GM12878 (cell line): ENCODE measurements around the gene VEGFB. TPM values are rescaled to one million over a fixed set of nuclear protein-coding genes. Genes with fewer than 3 reads are reported as not detected.
A peak's percentile ranks its signal among the peaks of the same experiment; 100 is the strongest.

Source experiments
- ATAC-seq: fragments of 200-7000 bp; cut with Tn5 transposase; 3 replicates; pipeline ENCODE4 v1.9.1; 2020; ENCODE audit warnings: mild to moderate bottlenecking, moderate library complexity
- BruUV-seq: library from RNA; stranded (reverse); fragments of 400-500 nt; replicated peaks from 2 replicates; lab custom pipeline; 2021; lab: Mats Ljungman, UMichigan
- CTCF ChIA-PET: fragments of 300-600 bp; sonication (Branson Sonifier 250); formaldehyde crosslinking; extraction: SDS; loops from one replicate; lab custom pipeline; 2021; ENCODE audit warnings: inconsistent platforms; lab: Yijun Ruan, JAX
- POLR2A ChIA-PET: fragments of 350-600 bp; formaldehyde crosslinking; extraction: SDS; loops from one replicate; lab custom pipeline; 2021; ENCODE audit warnings: inconsistent platforms; lab: Charles Lee
- RAD21 ChIA-PET: fragments of 300-600 bp; sonication (Branson Sonifier 250); formaldehyde crosslinking; loops from one replicate; lab custom pipeline; 2023; ENCODE audit warnings: antibody characterized with exemption; ENCODE audit not compliant: unreplicated experiment; lab: Charles Lee
- SMC1A ChIA-PET: fragments of 300-600 bp; sonication (Branson Sonifier 250); formaldehyde crosslinking; loops from one replicate; lab custom pipeline; 2023; ENCODE audit not compliant: unreplicated experiment, uncharacterized antibody; lab: Charles Lee
- DNase-seq: peaks from one replicate; pipeline ENCODE4 v3.0.0-alpha.2; 2011; ENCODE audit warnings: low read depth, low spot score
- FAIRE-seq: peaks from 3 replicates; lab custom pipeline; 2011; peaks lifted over from hg19 to GRCh38; lab: Jason Lieb, UNC
- H2AFZ ChIP-seq: 2 replicates; pipeline ENCODE4 v1.6.0; 2011; ENCODE audit warnings: low read depth, low read length, control low read depth; ENCODE audit not compliant: control insufficient read depth
- H3K27ac ChIP-seq: 2 replicates; pipeline ENCODE4 v1.5.1; 2011; ENCODE audit warnings: control low read depth; ENCODE audit not compliant: control insufficient read depth, insufficient read depth
- H3K27me3 ChIP-seq, 2 experiments: replicated peaks in 1 of 2; 2 replicates each; pipeline versions ENCODE4 v1.6.0 to v1.6.1; 2011; ENCODE audit warnings: low read length in 1 of 2; ENCODE audit not compliant: control insufficient read depth in 2 of 2, insufficient read depth in 2 of 2
- H3K36me3 ChIP-seq, 2 experiments: 2 replicates each; pipeline ENCODE4 v1.5.1; 2011; ENCODE audit warnings: low read length in 1 of 2; ENCODE audit not compliant: control insufficient read depth in 2 of 2, insufficient read depth in 2 of 2
- H3K4me1 ChIP-seq: 2 replicates; pipeline ENCODE4 v1.6.1; 2011; ENCODE audit warnings: mild to moderate bottlenecking, low read length, moderate library complexity, mixed read lengths; ENCODE audit not compliant: control insufficient read depth, insufficient read depth
- H3K4me2 ChIP-seq: 2 replicates; pipeline ENCODE4 v1.6.0; 2011; ENCODE audit warnings: control low read depth; ENCODE audit not compliant: control insufficient read depth, insufficient read depth
- H3K4me3 ChIP-seq: fragments of 200-600 bp; sonication (generic); 2 replicates; pipeline ENCODE4 v1.5.1; 2016
- H3K79me2 ChIP-seq: 2 replicates; pipeline ENCODE4 v1.6.0; 2011; ENCODE audit warnings: low read length; ENCODE audit not compliant: control insufficient read depth, insufficient read depth
- H3K9ac ChIP-seq: 2 replicates; pipeline ENCODE4 v1.8.0; 2011; ENCODE audit warnings: low read length, control low read depth, mixed read lengths; ENCODE audit not compliant: control insufficient read depth, insufficient read depth
- H3K9me3 ChIP-seq: replicated peaks from 3 replicates; pipeline ENCODE4 v1.5.1; 2011; ENCODE audit warnings: mild to moderate bottlenecking, low read length; ENCODE audit not compliant: control insufficient read depth, insufficient read depth
- H4K20me1 ChIP-seq: 2 replicates; pipeline ENCODE4 v1.6.0; 2011; ENCODE audit not compliant: control insufficient read depth, insufficient read depth
- BCL11A ChIP-seq: IDR thresholded peaks from 2 replicates; pipeline ENCODE4 v1.6.1; 2011; ENCODE audit warnings: low read depth, low read length
- BRCA1 ChIP-seq: IDR thresholded peaks from 2 replicates; pipeline ENCODE4 v1.6.1; 2011; ENCODE audit warnings: low read depth, low read length, improper control_type of control experiment
- CHD1 ChIP-seq: IDR thresholded peaks from 2 replicates; pipeline ENCODE4 v1.6.1; 2012; ENCODE audit warnings: low read depth, low read length, improper control_type of control experiment
- ESRRA ChIP-seq: IDR thresholded peaks from 2 replicates; pipeline ENCODE4 v1.6.1; 2012; ENCODE audit warnings: mild to moderate bottlenecking, low read length, improper control_type of control experiment
- HCFC1 ChIP-seq: fragments of 150-350 bp; IDR thresholded peaks from 2 replicates; pipeline ENCODE4 v1.6.1; 2014; ENCODE audit warnings: low read length
- IKZF1 ChIP-seq: fragments of 450-650 bp; conservative IDR thresholded peaks from 2 replicates; pipeline ENCODE4 v1.6.1; 2017; ENCODE audit warnings: antibody characterized with exemption, mild to moderate bottlenecking
- JUNB ChIP-seq: IDR thresholded peaks from 2 replicates; pipeline ENCODE4 v1.6.1; 2016; ENCODE audit warnings: antibody characterized with exemption, mild to moderate bottlenecking
- LARP7 ChIP-seq: fragments of 450-650 bp; IDR thresholded peaks from 2 replicates; pipeline ENCODE4 v1.6.1; 2017; ENCODE audit warnings: mild to moderate bottlenecking
- NR2C2 ChIP-seq: IDR thresholded peaks from 2 replicates; pipeline ENCODE4 v1.6.1; 2011; ENCODE audit warnings: borderline replicate concordance, low read depth; ENCODE audit not compliant: control insufficient read depth, insufficient read length
- PAX5 ChIP-seq: IDR thresholded peaks from 2 replicates; pipeline ENCODE4 v1.6.1; 2011; ENCODE audit warnings: low read depth, low read length, borderline replicate concordance
- PML ChIP-seq: IDR thresholded peaks from 2 replicates; pipeline ENCODE4 v1.6.1; 2012; ENCODE audit warnings: low read length, inconsistent platforms
- POLR2A ChIP-seq: IDR thresholded peaks from 2 replicates; pipeline ENCODE4 v1.6.1; 2011; ENCODE audit warnings: low read depth, mild to moderate bottlenecking, low read length
- SP1 ChIP-seq: IDR thresholded peaks from one replicate; pipeline ENCODE4 v1.6.1; 2011; ENCODE audit warnings: low read depth, low read length
- SPI1 ChIP-seq: IDR thresholded peaks from 2 replicates; pipeline ENCODE4 v1.6.1; 2011; ENCODE audit warnings: low read depth, mild to moderate bottlenecking, low read length, moderate library complexity, borderline replicate concordance; ENCODE audit not compliant: insufficient read depth
- TAF1 ChIP-seq: IDR thresholded peaks from 2 replicates; pipeline ENCODE4 v1.6.1; 2011; ENCODE audit warnings: mild to moderate bottlenecking, low read depth, low read length, borderline replicate concordance
- TBL1XR1 ChIP-seq: IDR thresholded peaks from 2 replicates; pipeline ENCODE4 v1.6.1; 2012; ENCODE audit warnings: low read depth, low read length, improper control_type of control experiment
- ZBTB11 ChIP-seq: fragments of 450-650 bp; formaldehyde crosslinking; IDR thresholded peaks from 2 replicates; pipeline ENCODE4 v1.5.0; 2022; ENCODE audit warnings: mild to moderate bottlenecking, missing genetic modification characterization
- ZBTB33 ChIP-seq: fragments of 450-650 bp; IDR thresholded peaks from 2 replicates; pipeline ENCODE4 v1.6.1; 2017; ENCODE audit warnings: mild to moderate bottlenecking
- WGBS: methylation state at CpG from one replicate; pipeline ENCODE4 v1.1.6; 2016; ENCODE audit warnings: low lambda C conversion rate; ENCODE audit not compliant: insufficient replicate concordance, insufficient coverage; ENCODE audit errors: missing lambda C conversion rate; 5-methylcytosine and 5-hydroxymethylcytosine counted together
- in situ Hi-C: fragments of 300-500 bp; cut with MboI; formaldehyde crosslinking; loops from 9 replicates; pipeline ENCODE4 v1.14.3; 2018; ENCODE audit warnings: mixed read lengths
- intact Hi-C: fragments of 100-400 bp; cut with micrococcal nuclease; formaldehyde crosslinking; loops from one replicate; pipeline ENCODE4 v1.14.2; 2022; ENCODE audit not compliant: unreplicated experiment
- polyA plus RNA-seq, 11 experiments: library from polyadenylated mRNA; depleted of rRNA in 4 of 11; unstranded in 6 of 11; stranded (reverse) in 5 of 11; fragments of >200 nt; fragmentation: Nextera tagmentation in 4 of 11; fragmentation: Illumina TruSeq in 1 of 11; extraction: Ambion mirVana in 4 of 11; extraction: Trizol in 1 of 11; gene quantifications; 1 replicate in 1 of 11; 2 replicates in 10 of 11; pipeline versions ENCODE4 v1.2.1 to v1.2.3, GENCODE V29; 2011 to 2016; ENCODE audit warnings: inconsistent platforms in 2 of 11, missing spikeins in 2 of 11, low read depth in 1 of 11
- total RNA-seq, 4 experiments: library from RNA; depleted of rRNA in 3 of 4; stranded (reverse); fragments of >200 nt in 3 of 4; fragmentation: Illumina TruSeq in 1 of 4; extraction: Trizol in 1 of 4; gene quantifications; 2 replicates each; pipeline versions ENCODE4 v1.2.1 to v1.2.3, GENCODE V29; 2013 to 2021

VEGFB gene
- total and polyA plus RNA-seq, 10 of the 15 experiments (the other 5 are each of a cell fraction or from before 2014, with no cell fraction given) = 7.0 to 75.8 (median 20.3) TPM

- no peak overlapping the region for H3K27ac ChIP-seq
- peaks cover 15% of the 10 kb centered on the region for H3K79me2 ChIP-seq
- peaks cover 0 to 2% of the 10 kb centered on the region in 2 experiments; a peak in 2 of 4 replicates for H3K36me3 ChIP-seq
- peak overlapping the region; percentile 99 for H3K4me2 ChIP-seq
- H4K20me1 ChIP-seq = no peaks in the 10 kb centered on the region
- H2AFZ ChIP-seq = no peak overlapping the region
- ChIA-PET POLR2A (no interaction called here), CTCF (interaction anchor here (0.7 to 5.5 kb wide), 4 partner anchors 16 to 82 kb away, joined by 3 to 46 read pairs (median 4); partner anchors contain the start of genes CATSPERZ and ESRRA), SMC1A (interaction anchor here (1.1 to 1.4 kb wide), 2 partner anchors 15 to 81 kb away, joined by 3 read pairs; no protein-coding TSS in a partner anchor), RAD21 (no interaction called here)
- TF ChIP-seq TAF1 (no peak), POLR2A (no peak), SP1 (no peak), ESRRA (no peak), IKZF1 (no peak), LARP7 (no peak), CHD1 (no peak), SPI1 (no peak), PAX5 (no peak), BRCA1 (no peak), TBL1XR1 (no peak), NR2C2 (no peak), BCL11A (no peak), ZBTB11 (CRISPR knock-in tag) (no peak), ZBTB33 (no peak), PML (no peak), JUNB (no peak), HCFC1 (no peak)
- H3K27me3 ChIP-seq = no peaks in the 10 kb centered on the region; a peak in 2 of 4 replicates
- no peak overlapping the region for H3K4me3 ChIP-seq
- in situ Hi-C loops = no loop called here
- FAIRE-seq (no peak), ATAC-seq (no peak), DNase-seq (no peak)
- peaks cover 7% of the 10 kb centered on the region for H3K4me1 ChIP-seq
- H3K9me3 ChIP-seq = no peaks in the 10 kb centered on the region
- no peak overlapping the region for H3K9ac ChIP-seq
- 86% methylated on average over 9 of the region's 9 CpGs for WGBS
- BruUV-seq = no TSS peak
- intact Hi-C loops = no loop called here
Observed at GRCh38 chr11:64286801-64287159, 52.4 kb downstream of the VEGFB start.
